HEK293T (cell line): Measurements from ENCODE around the gene OTUD4.

Experiments
- CTCF ChIA-PET: fragments of 350-600 bp; formaldehyde crosslinking; extraction: SDS; loops from one replicate; lab custom pipeline; 2021; ENCODE audit warnings: antibody characterized with exemption, inconsistent platforms; lab: Yijun Ruan, JAX
- POLR2A ChIA-PET: fragments of 350-600 bp; formaldehyde crosslinking; extraction: SDS; loops from one replicate; lab custom pipeline; 2020; ENCODE audit warnings: antibody characterized with exemption, inconsistent platforms; lab: Yijun Ruan, JAX
- DNase-seq: peaks from one replicate; pipeline ENCODE4 v3.0.0; 2012; ENCODE audit warnings: mixed read lengths; ENCODE audit errors: extremely low spot score
- ARNT ChIP-seq: fragments of 450-650 bp; IDR thresholded peaks from 2 replicates; pipeline ENCODE4 v1.6.1; 2017; ENCODE audit warnings: mild to moderate bottlenecking
- BHLHE40 ChIP-seq: fragments of 450-650 bp; IDR thresholded peaks from 2 replicates; pipeline ENCODE4 v1.6.1; 2016; ENCODE audit warnings: mild to moderate bottlenecking, moderate library complexity, borderline replicate concordance
- CTBP1 ChIP-seq: fragments of 450-650 bp; IDR thresholded peaks from 2 replicates; pipeline ENCODE4 v1.6.1; 2016; ENCODE audit warnings: borderline replicate concordance
- ELF4 ChIP-seq: fragments of 450-650 bp; IDR thresholded peaks from 2 replicates; pipeline ENCODE4 v1.6.1; 2017; ENCODE audit warnings: antibody characterized with exemption
- FOXA1 ChIP-seq: fragments of 450-650 bp; IDR thresholded peaks from 2 replicates; pipeline ENCODE4 v1.6.1; 2016; ENCODE audit warnings: mild to moderate bottlenecking
- FOXK2 ChIP-seq: fragments of 450-650 bp; IDR thresholded peaks from 2 replicates; pipeline ENCODE4 v1.6.1; 2016; ENCODE audit warnings: mild to moderate bottlenecking
- FOXM1 ChIP-seq: fragments of 450-650 bp; IDR thresholded peaks from 2 replicates; pipeline ENCODE4 v1.6.1; 2017; ENCODE audit warnings: mild to moderate bottlenecking, borderline replicate concordance
- HDGF ChIP-seq: fragments of 450-650 bp; IDR thresholded peaks from 2 replicates; pipeline ENCODE4 v1.6.1; 2017; ENCODE audit warnings: antibody characterized with exemption, borderline replicate concordance
- L3MBTL2 ChIP-seq: fragments of 450-650 bp; conservative IDR thresholded peaks from 2 replicates; pipeline ENCODE4 v1.6.1; 2016; ENCODE audit warnings: mild to moderate bottlenecking
- LEF1 ChIP-seq: fragments of 450-650 bp; IDR thresholded peaks from 2 replicates; pipeline ENCODE4 v1.6.1; 2017; ENCODE audit warnings: mild to moderate bottlenecking, borderline replicate concordance
- NFRKB ChIP-seq: fragments of 450-650 bp; IDR thresholded peaks from 2 replicates; pipeline ENCODE4 v1.6.1; 2016; ENCODE audit warnings: mild to moderate bottlenecking, moderate library complexity
- PKNOX1 ChIP-seq: fragments of 450-650 bp; IDR thresholded peaks from 2 replicates; pipeline ENCODE4 v1.6.1; 2016
- SP1 ChIP-seq: fragments of 450-650 bp; IDR thresholded peaks from 2 replicates; pipeline ENCODE4 v1.6.1; 2017
- SUZ12 ChIP-seq: fragments of 450-650 bp; IDR thresholded peaks from 2 replicates; pipeline ENCODE4 v1.6.1; 2016; ENCODE audit warnings: mild to moderate bottlenecking
- TARDBP ChIP-seq: fragments of 450-650 bp; IDR thresholded peaks from 2 replicates; pipeline ENCODE4 v1.6.1; 2016
- ZNF384 ChIP-seq: fragments of 450-650 bp; IDR thresholded peaks from 2 replicates; pipeline ENCODE4 v1.6.1; 2016

The OTUD4 gene

GRCh38 chr4:145097331-145097820 lies 83.0 kb downstream of the OTUD4 start:
- ChIA-PET CTCF (interaction anchor here (0.6 to 1.1 kb wide), 2 partner anchors 88 to 329 kb away, joined by 3 to 4 read pairs; no protein-coding TSS in a partner anchor), POLR2A (interaction anchor here (0.7 to 2.1 kb wide), 21 partner anchors 10 to 919 kb away, joined by 3 to 20 read pairs (median 4); partner anchors contain the start of gene HHIP)
- DNase-seq: no peak
- TF ChIP-seq CTBP1: no peak
- TF ChIP-seq L3MBTL2: no peak

- ChIA-PET CTCF (no interaction called here), POLR2A (no interaction called here)
- no peak for TF ChIP-seq HDGF
- TF ChIP-seq FOXA1: no peak
- TF ChIP-seq FOXM1: no peak
- TF ChIP-seq CTBP1: no peak
- TF ChIP-seq FOXK2: no peak
- TF ChIP-seq ZNF384: no peak
- TF ChIP-seq SP1: no peak
- TF ChIP-seq ARNT: no peak
These were observed 86.8 kb downstream of the OTUD4 start for GRCh38 chr4:145093638-145094037.

GRCh38 chr4:145090380-145090779 lies 90.0 kb downstream of the OTUD4 start:
- POLR2A ChIA-PET: no interaction called here
- TF ChIP-seq FOXA1: no peak
- no peak for TF ChIP-seq ARNT
- no peak for TF ChIP-seq TARDBP
- no peak for TF ChIP-seq L3MBTL2
- no peak for TF ChIP-seq NFRKB
- TF ChIP-seq LEF1: no peak
- no peak for TF ChIP-seq ELF4
- TF ChIP-seq FOXM1: no peak
- no peak for TF ChIP-seq SUZ12
- TF ChIP-seq BHLHE40: no peak
- CTCF ChIA-PET: no interaction called here
- DNase-seq: no peak

More at GRCh38 chr4:145093638-145094037, 86.8 kb downstream of the OTUD4 start:
- DNase-seq: no peak

GRCh38 chr4:145083891-145084605 lies 96.3 kb downstream of the OTUD4 start:
- no peak for DNase-seq
- TF ChIP-seq BHLHE40: no peak
- TF ChIP-seq FOXK2: no peak
- no peak for TF ChIP-seq FOXA1
- TF ChIP-seq PKNOX1: no peak
- TF ChIP-seq ARNT: no peak
- no peak for TF ChIP-seq SUZ12
- TF ChIP-seq ZNF384: no peak
- POLR2A ChIA-PET: interaction anchor here (0.6 to 2.8 kb wide), 2 partner anchors 14 to 1921 kb away, joined by 4 to 20 read pairs; partner anchors contain the start of genes ABCE1 and ANAPC10
- CTCF ChIA-PET: no interaction called here
